Osteocyte (in vitro differentiated cells): ENCODE data around the gene HMCN1. TPM values are rescaled to one million over a fixed set of nuclear protein-coding genes. Genes with fewer than 3 reads are reported as not detected.

Experiments
- DNase-seq: peaks from one replicate; pipeline ENCODE4 v3.0.0; 2021; ENCODE audit warnings: mixed read lengths; ENCODE audit not compliant: unreplicated experiment; ENCODE audit errors: extremely low spot score
- H3K27ac Mint-ChIP-seq: one replicate; pipeline ENCODE4 v1.8.0; 2021; ENCODE audit warnings: mild to moderate bottlenecking, mixed read lengths; ENCODE audit not compliant: unreplicated experiment
- H3K27me3 Mint-ChIP-seq: one replicate; pipeline ENCODE4 v1.8.0; 2021; ENCODE audit warnings: mixed read lengths; ENCODE audit not compliant: unreplicated experiment
- H3K36me3 Mint-ChIP-seq: one replicate; pipeline ENCODE4 v1.8.0; 2021; ENCODE audit warnings: mixed read lengths; ENCODE audit not compliant: unreplicated experiment
- H3K4me1 Mint-ChIP-seq: one replicate; pipeline ENCODE4 v1.8.0; 2021; ENCODE audit warnings: mixed read lengths; ENCODE audit not compliant: unreplicated experiment
- H3K4me3 Mint-ChIP-seq: one replicate; pipeline ENCODE4 v1.8.0; 2021; ENCODE audit warnings: mild to moderate bottlenecking, moderate library complexity, mixed read lengths; ENCODE audit not compliant: unreplicated experiment
- H3K9me3 Mint-ChIP-seq: one replicate; pipeline ENCODE4 v1.8.0; 2021; ENCODE audit warnings: mixed read lengths; ENCODE audit not compliant: unreplicated experiment
- CTCF ChIP-seq: fragments of 200-600 bp; sonication (generic); IDR thresholded peaks from 2 replicates; pipeline ENCODE4 v1.5.0; 2021; ENCODE audit warnings: antibody characterized with exemption, mild to moderate bottlenecking, moderate library complexity
- total RNA-seq: library from RNA; stranded (reverse); gene quantifications from 2 replicates; pipeline ENCODE4 v1.2.1, GENCODE V29; 2021

The HMCN1 gene
- total RNA-seq, 1 donor from 2014 or later: 91.4 TPM

GRCh38 chr1:185942961-185943360, 208.8 kb downstream of the HMCN1 start:
- Mint-ChIP-seq H3K4me1 (peaks cover 12% of the 10 kb centered on the region), H3K27me3 (no peaks in the 10 kb centered on the region), H3K27ac (no peak overlapping the region), H3K9me3 (no peaks in the 10 kb centered on the region), H3K36me3 (peaks cover 19% of the 10 kb centered on the region), H3K4me3 (no peak overlapping the region)
- TF ChIP-seq CTCF: no peak
- DNase-seq: no peak

GRCh38 chr1:185956881-185957280, 222.7 kb downstream of the HMCN1 start:
- H3K4me3 Mint-ChIP-seq: no peak overlapping the region
- no peak overlapping the region for H3K27ac Mint-ChIP-seq
- peaks cover 5% of the 10 kb centered on the region for H3K36me3 Mint-ChIP-seq
- H3K4me1 Mint-ChIP-seq: peaks cover 18% of the 10 kb centered on the region
- no peak for DNase-seq
- no peak for TF ChIP-seq CTCF
- H3K27me3 Mint-ChIP-seq: no peaks in the 10 kb centered on the region
- no peaks in the 10 kb centered on the region for H3K9me3 Mint-ChIP-seq

GRCh38 chr1:185957441-185958363, 223.5 kb downstream of the HMCN1 start:
- Mint-ChIP-seq H3K36me3 (peaks cover 7% of the 10 kb centered on the region), H3K27me3 (no peaks in the 10 kb centered on the region), H3K27ac (no peak overlapping the region), H3K9me3 (no peaks in the 10 kb centered on the region), H3K4me1 (peaks cover 22% of the 10 kb centered on the region), H3K4me3 (no peak overlapping the region)
- DNase-seq: no peak
- no peak for TF ChIP-seq CTCF

GRCh38 chr1:185960422-185961321, 226.5 kb downstream of the HMCN1 start:
- no peak for TF ChIP-seq CTCF
- Mint-ChIP-seq H3K27ac (peak overlapping the region; percentile 89), H3K9me3 (no peaks in the 10 kb centered on the region), H3K27me3 (no peaks in the 10 kb centered on the region), H3K36me3 (peaks cover 10% of the 10 kb centered on the region), H3K4me1 (peaks cover 40% of the 10 kb centered on the region), H3K4me3 (no peak overlapping the region)
- DNase-seq: no peak

- Mint-ChIP-seq H3K4me3 (peak overlapping the region; percentile 36), H3K4me1 (peaks cover 49% of the 10 kb centered on the region), H3K9me3 (no peaks in the 10 kb centered on the region), H3K36me3 (peaks cover 7% of the 10 kb centered on the region), H3K27me3 (no peaks in the 10 kb centered on the region), H3K27ac (peak overlapping the region; percentile 89)
- no peak for DNase-seq
- TF ChIP-seq CTCF: no peak
Observed at GRCh38 chr1:185961664-185962063, 227.5 kb downstream of the HMCN1 start.
